WI38 (cell line): ENCODE results near the gene CC2D1A.

ENCODE experiments used
- H3K4me3 ChIP-seq: 2 replicates; pipeline ENCODE4 v1.5.1; 2011; ENCODE audit warnings: low read depth, mild to moderate bottlenecking, control low read depth, low read length
- TF ChIP-seq, protein P1 (sequence below): IDR thresholded peaks from 2 replicates; pipeline ENCODE4 v1.5.1; 2012; ENCODE audit warnings: low read depth, mild to moderate bottlenecking, control low read depth, low read length

CC2D1A gene

DNA sequence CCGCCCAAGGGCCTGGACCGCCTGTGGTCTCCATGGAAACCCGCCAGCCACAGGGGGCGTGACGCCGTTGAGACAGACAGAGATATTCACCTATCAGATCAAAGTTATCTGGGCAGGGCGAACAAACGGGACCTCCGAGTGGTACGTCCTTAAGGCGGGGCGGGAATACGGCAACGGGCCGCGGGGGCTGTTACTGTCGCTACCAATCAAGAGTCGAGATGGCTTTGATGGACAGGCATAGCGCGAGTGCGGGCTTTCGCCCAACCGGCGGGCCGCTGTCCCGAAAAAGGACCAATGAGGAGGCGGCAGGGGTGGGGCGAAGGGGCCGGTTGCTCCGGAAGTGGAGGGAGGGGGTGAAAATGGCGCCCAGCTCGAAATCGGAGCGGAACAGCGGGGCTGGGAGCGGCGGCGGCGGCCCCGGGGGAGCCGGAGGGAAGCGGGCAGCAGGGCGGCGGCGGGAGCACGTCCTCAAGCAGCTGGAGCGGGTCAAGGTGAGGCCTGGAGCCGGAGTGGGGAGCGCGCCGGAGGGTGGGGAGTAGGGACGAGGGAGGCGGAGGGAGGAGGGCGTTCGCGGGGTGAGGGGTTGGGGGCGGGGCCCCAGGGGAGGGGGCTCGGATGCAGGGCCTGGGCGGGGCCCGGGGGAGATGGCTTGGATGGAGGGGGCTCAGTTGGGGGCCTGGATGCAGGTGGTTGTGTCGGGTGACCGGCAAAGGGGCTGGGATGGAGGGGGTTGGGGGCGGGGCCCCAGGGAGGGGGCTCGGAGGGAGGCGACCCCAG is 46.3 kb downstream of the CC2D1A start, which contains the start of gene DCAF15:
DCAF15 (plus strand) TSS at position 356 of the 777 bp plus-strand sequence; CDS start at position 360, 4 bp downstream.
- H3K4me3 ChIP-seq: peak within 1 kb of the TSS; percentile 65
- TF ChIP-seq, protein P1, sequence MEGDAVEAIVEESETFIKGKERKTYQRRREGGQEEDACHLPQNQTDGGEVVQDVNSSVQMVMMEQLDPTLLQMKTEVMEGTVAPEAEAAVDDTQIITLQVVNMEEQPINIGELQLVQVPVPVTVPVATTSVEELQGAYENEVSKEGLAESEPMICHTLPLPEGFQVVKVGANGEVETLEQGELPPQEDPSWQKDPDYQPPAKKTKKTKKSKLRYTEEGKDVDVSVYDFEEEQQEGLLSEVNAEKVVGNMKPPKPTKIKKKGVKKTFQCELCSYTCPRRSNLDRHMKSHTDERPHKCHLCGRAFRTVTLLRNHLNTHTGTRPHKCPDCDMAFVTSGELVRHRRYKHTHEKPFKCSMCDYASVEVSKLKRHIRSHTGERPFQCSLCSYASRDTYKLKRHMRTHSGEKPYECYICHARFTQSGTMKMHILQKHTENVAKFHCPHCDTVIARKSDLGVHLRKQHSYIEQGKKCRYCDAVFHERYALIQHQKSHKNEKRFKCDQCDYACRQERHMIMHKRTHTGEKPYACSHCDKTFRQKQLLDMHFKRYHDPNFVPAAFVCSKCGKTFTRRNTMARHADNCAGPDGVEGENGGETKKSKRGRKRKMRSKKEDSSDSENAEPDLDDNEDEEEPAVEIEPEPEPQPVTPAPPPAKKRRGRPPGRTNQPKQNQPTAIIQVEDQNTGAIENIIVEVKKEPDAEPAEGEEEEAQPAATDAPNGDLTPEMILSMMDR: no peak

DNA sequence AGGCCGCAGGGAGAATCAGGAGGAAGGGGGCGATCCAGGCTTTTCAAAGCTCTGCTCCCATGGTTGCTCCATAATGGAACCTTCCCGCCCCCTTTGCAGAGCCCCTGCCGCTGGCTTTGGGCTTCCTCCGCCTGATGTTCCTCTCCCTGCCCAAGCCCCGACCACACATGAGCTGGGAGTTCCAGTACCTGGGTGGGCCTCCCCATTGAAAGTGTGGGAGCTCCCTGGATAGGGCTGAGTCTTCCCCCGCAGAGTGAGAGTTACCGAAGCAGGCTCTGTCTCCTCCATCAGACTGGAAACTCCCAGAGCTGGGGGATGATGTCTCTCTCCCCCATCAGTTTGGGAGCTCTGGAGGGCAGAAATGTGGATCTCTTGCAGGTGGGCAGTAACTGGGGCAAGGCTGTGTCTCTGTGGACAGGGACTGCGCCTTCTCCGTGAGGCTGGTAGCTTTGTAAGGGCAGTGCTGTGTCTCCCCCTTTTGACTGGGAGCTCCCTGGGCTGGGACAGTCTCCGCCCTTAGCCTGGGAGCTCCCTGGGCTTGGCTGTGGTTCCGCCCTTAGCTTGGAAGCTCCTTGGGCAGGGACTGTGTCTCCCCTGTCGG is 47.0 kb downstream of the CC2D1A start:
- TF ChIP-seq, protein P1: no peak
- H3K4me3 ChIP-seq: peak overlapping the region; percentile 65

DNA sequence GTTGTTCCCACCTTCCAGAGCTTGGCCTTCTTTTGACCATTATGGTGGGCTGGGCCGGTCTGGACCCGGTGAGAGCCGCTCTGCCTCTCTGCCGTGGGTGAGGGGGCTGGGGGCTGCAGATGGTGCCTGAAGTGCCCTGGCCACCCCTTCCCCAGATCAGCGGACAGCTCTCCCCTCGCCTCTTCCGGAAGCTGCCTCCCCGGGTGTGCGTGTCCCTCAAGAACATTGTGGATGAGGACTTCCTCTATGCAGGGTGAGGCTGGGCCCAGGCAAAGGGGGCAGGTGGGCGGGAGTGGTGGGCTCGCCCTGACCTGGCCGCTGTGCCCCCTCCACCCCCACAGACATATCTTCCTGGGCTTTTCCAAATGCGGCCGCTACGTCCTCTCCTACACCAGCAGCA is 48.2 kb downstream of the CC2D1A start:
- H3K4me3 ChIP-seq: no peak overlapping the region
- TF ChIP-seq, protein P1: no peak

DNA sequence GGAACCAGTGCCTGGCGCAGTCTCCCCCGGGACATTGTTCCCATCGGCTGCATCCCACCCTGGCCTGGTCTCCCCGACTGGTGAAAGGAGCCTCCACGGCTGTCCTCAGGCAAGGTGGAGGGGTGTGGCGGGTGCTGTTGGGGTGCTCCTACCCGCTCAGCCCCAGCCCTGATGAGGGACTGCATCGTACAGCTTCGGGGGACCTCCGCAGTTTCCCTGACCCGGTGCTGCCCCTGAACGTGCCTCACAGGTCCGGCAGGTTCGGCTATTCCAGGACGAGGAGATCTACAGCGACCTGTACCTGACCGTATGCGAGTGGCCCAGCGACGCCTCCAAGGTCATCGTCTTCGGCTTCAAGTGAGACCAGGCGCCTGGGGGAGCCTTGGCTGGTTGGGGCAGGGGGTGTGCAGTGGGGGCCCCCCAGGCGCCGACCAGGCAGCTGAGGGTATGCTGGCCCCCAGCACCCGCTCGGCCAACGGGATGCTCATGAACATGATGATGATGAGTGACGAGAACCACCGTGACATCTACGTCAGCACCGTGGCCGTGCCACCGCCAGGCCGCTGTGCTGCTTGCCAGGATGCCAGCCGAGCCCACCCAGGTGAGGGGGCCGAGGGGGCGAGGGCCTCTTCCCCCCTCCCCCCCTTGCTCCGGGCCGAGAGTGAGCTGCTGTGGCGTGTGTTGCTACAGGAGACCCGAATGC is 49.8 kb downstream of the CC2D1A start:
- no peak overlapping the region for H3K4me3 ChIP-seq
- TF ChIP-seq, protein P1: no peak

DNA sequence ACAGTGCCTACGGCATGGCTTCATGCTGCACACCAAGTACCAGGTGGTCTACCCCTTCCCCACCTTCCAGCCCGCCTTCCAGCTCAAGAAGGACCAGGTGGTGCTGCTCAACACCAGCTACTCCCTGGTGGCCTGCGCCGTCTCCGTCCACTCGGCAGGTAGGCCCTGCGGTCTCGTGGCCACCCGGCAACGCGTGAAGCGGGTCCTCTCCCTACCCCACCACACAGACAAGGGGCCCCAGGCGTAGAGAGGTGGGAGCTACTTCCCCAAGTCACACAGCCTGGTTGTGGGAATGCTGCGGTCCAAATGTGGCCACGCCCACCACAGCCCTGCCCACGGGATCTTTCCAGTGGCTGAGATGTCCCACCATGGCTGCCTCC is 50.4 kb downstream of the CC2D1A start:
- TF ChIP-seq, protein P1: no peak

DNA sequence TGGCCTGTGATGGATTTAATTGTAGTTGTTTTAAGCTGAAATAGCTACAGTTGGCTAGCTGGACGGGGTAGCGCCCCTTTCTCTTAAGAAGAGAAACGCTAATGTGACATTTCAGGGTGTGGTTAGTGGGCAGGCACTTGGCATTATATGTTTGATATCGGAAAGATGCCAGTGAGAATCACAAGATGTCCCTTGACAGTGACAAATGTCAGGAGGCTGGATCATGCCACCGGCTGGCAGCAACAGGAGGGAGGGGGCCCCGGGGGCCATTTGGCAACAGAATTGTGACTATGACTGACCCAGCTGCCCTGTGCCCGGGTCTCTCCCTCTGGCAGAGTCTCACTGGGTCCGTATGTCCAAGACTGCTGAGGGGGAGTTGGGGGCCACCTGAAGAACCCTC is 51.0 kb downstream of the CC2D1A start:
- H3K4me3 ChIP-seq: no peak overlapping the region
- TF ChIP-seq, protein P1: no peak

More for the DNA sequence above, 50.4 kb downstream of the CC2D1A start:
- H3K4me3 ChIP-seq: no peak overlapping the region
